ENCODE data around the gene NCS1.

DNA sequence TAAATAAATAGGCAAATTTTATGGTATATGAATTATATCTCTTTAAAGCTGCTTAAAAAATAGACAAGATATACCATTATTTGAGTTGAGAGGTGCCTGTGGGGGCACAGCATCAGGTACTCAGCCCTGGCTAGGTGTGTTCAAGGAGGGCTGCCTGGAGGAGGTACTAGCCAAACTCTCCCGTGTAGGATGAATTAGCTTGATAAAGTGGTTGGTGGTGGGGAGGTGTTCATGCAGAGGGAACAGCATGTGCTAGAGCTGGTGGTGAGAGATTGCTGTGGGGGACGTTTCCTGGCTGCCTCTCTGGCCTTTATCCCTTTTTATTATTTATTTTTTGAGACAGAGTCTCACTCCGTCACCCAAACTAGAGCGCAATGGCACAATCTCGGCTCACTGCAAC is 23.2 kb upstream of the NCS1 start:
- no peak for TF ChIP-seq POLR2A (IDR thresholded peaks at IDR 0.05)
- TF ChIP-seq, protein P1, sequence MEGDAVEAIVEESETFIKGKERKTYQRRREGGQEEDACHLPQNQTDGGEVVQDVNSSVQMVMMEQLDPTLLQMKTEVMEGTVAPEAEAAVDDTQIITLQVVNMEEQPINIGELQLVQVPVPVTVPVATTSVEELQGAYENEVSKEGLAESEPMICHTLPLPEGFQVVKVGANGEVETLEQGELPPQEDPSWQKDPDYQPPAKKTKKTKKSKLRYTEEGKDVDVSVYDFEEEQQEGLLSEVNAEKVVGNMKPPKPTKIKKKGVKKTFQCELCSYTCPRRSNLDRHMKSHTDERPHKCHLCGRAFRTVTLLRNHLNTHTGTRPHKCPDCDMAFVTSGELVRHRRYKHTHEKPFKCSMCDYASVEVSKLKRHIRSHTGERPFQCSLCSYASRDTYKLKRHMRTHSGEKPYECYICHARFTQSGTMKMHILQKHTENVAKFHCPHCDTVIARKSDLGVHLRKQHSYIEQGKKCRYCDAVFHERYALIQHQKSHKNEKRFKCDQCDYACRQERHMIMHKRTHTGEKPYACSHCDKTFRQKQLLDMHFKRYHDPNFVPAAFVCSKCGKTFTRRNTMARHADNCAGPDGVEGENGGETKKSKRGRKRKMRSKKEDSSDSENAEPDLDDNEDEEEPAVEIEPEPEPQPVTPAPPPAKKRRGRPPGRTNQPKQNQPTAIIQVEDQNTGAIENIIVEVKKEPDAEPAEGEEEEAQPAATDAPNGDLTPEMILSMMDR (IDR thresholded peaks at IDR 0.05): no peak
